Central memory CD8-positive, alpha-beta T cell (primary cell): Measurements from ENCODE around the gene FBXO42.
"Not testable (repeated sequence)": the region's sequence is repeated elsewhere in the genome, so short reads cannot be mapped to it uniquely, and the experiment has no call there.

ENCODE experiments used
- ATAC-seq: fragments of 150-1000 bp; cut with Tn5 transposase; replicated peaks from 2 replicates; pipeline ENCODE4 v1.10.0; 2022; ENCODE audit warnings: mild to moderate bottlenecking, moderate FRiP score, moderate number of reproducible peaks; ENCODE audit not compliant: poor library complexity, severe bottlenecking; ENCODE audit errors: extremely low read depth
- DNase-seq, 2 donors: peaks; one replicate each; pipeline ENCODE4 v3.0.0; 2021; ENCODE audit warnings: low spot score in 2 of 2
- H3K27ac Mint-ChIP-seq: one replicate; pipeline ENCODE4 v1.8.0; 2022; ENCODE audit warnings: low read depth, mild to moderate bottlenecking, moderate library complexity, mixed read lengths
- H3K27me3 Mint-ChIP-seq: one replicate; pipeline ENCODE4 v1.8.0; 2022; ENCODE audit warnings: mixed read lengths
- H3K36me3 Mint-ChIP-seq: one replicate; pipeline ENCODE4 v1.8.0; 2022; ENCODE audit warnings: mild to moderate bottlenecking, moderate library complexity, mixed read lengths; ENCODE audit not compliant: insufficient read depth
- H3K4me1 Mint-ChIP-seq: one replicate; pipeline ENCODE4 v1.8.0; 2022; ENCODE audit warnings: mixed read lengths
- H3K4me3 Mint-ChIP-seq: one replicate; pipeline ENCODE4 v1.8.0; 2022; ENCODE audit warnings: mild to moderate bottlenecking, moderate library complexity, mixed read lengths
- H3K9me3 Mint-ChIP-seq: one replicate; pipeline ENCODE4 v1.8.0; 2022; ENCODE audit warnings: mixed read lengths

FBXO42 gene

GRCh38 chr1:16226129-16226489 lies 126.2 kb downstream of the FBXO42 start:
- Mint-ChIP-seq H3K4me3 (no peak overlapping the region), H3K27me3 (peaks cover 7% of the 10 kb centered on the region), H3K9me3 (no peaks in the 10 kb centered on the region), H3K4me1 (no peaks in the 10 kb centered on the region), H3K36me3 (peaks cover 6% of the 10 kb centered on the region), H3K27ac (no peak overlapping the region)
- no peak for ATAC-seq
- no peak for DNase-seq

- H3K36me3 Mint-ChIP-seq = peaks cover 6% of the 10 kb centered on the region
- H3K27me3 Mint-ChIP-seq = peaks cover 7% of the 10 kb centered on the region
- H3K4me3 Mint-ChIP-seq = no peak overlapping the region
- H3K4me1 Mint-ChIP-seq = no peaks in the 10 kb centered on the region
- no peak for ATAC-seq
- no peak overlapping the region for H3K27ac Mint-ChIP-seq
- no peak for DNase-seq
- no peaks in the 10 kb centered on the region for H3K9me3 Mint-ChIP-seq
Observed at GRCh38 chr1:16224472-16224871, 127.8 kb downstream of the FBXO42 start.

- H3K27me3 Mint-ChIP-seq, H3K4me3 Mint-ChIP-seq, H3K9me3 Mint-ChIP-seq, H3K36me3 Mint-ChIP-seq, H3K27ac Mint-ChIP-seq, ATAC-seq, DNase-seq, H3K4me1 Mint-ChIP-seq: not testable (repeated sequence)
Observed at GRCh38 chr1:16222716-16223115, 129.6 kb downstream of the FBXO42 start.

- H3K27me3 Mint-ChIP-seq = peaks cover 6% of the 10 kb centered on the region
- no peak overlapping the region for H3K4me3 Mint-ChIP-seq
- no peak overlapping the region for H3K27ac Mint-ChIP-seq
- DNase-seq (no peak), ATAC-seq (no peak)
- peaks cover 7% of the 10 kb centered on the region for H3K36me3 Mint-ChIP-seq
- H3K9me3 Mint-ChIP-seq = no peaks in the 10 kb centered on the region
- H3K4me1 Mint-ChIP-seq = peaks cover 1% of the 10 kb centered on the region
Observed at GRCh38 chr1:16221499-16221898, 130.8 kb downstream of the FBXO42 start.

GRCh38 chr1:16219968-16220500 lies 132.2 kb downstream of the FBXO42 start:
- no peak overlapping the region for H3K27ac Mint-ChIP-seq
- no peak overlapping the region for H3K4me3 Mint-ChIP-seq
- H3K9me3 Mint-ChIP-seq = no peaks in the 10 kb centered on the region
- peaks cover 7% of the 10 kb centered on the region for H3K36me3 Mint-ChIP-seq
- no peaks in the 10 kb centered on the region for H3K27me3 Mint-ChIP-seq
- ATAC-seq (no peak), DNase-seq (no peak)
- H3K4me1 Mint-ChIP-seq = peaks cover 8% of the 10 kb centered on the region

GRCh38 chr1:16218674-16219071 lies 133.6 kb downstream of the FBXO42 start:
- H3K27me3 Mint-ChIP-seq = no peaks in the 10 kb centered on the region
- peak overlapping the region; percentile 74 for H3K4me3 Mint-ChIP-seq
- no peak for ATAC-seq
- H3K27ac Mint-ChIP-seq = peak overlapping the region; percentile 50
- H3K9me3 Mint-ChIP-seq = no peaks in the 10 kb centered on the region
- H3K36me3 Mint-ChIP-seq = peaks cover 7% of the 10 kb centered on the region
- H3K4me1 Mint-ChIP-seq = peaks cover 8% of the 10 kb centered on the region
- DNase-seq = no peak

- H3K4me3 Mint-ChIP-seq = peak overlapping the region; percentile 74
- H3K9me3 Mint-ChIP-seq = no peaks in the 10 kb centered on the region
- no peak for DNase-seq
- no peaks in the 10 kb centered on the region for H3K27me3 Mint-ChIP-seq
- peak overlapping the region; percentile 50 for H3K27ac Mint-ChIP-seq
- ATAC-seq = no peak
- H3K36me3 Mint-ChIP-seq = peaks cover 7% of the 10 kb centered on the region
- peaks cover 8% of the 10 kb centered on the region for H3K4me1 Mint-ChIP-seq
Observed at GRCh38 chr1:16218014-16218673, 134.1 kb downstream of the FBXO42 start.

GRCh38 chr1:16217061-16217785 lies 135.1 kb downstream of the FBXO42 start:
- peak; percentile 91 for ATAC-seq
- H3K4me1 Mint-ChIP-seq = peaks cover 8% of the 10 kb centered on the region
- no peaks in the 10 kb centered on the region for H3K27me3 Mint-ChIP-seq
- H3K36me3 Mint-ChIP-seq = peaks cover 7% of the 10 kb centered on the region
- peak; percentile 78 to 81 for DNase-seq
- peak overlapping the region; percentile 74 for H3K4me3 Mint-ChIP-seq
- no peaks in the 10 kb centered on the region for H3K9me3 Mint-ChIP-seq
- peak overlapping the region; percentile 50 for H3K27ac Mint-ChIP-seq

- Mint-ChIP-seq H3K4me1 (peaks cover 8% of the 10 kb centered on the region), H3K27ac (no peak overlapping the region), H3K36me3 (peaks cover 5% of the 10 kb centered on the region), H3K9me3 (no peaks in the 10 kb centered on the region), H3K4me3 (peak overlapping the region; percentile 74), H3K27me3 (no peaks in the 10 kb centered on the region)
- no peak for ATAC-seq
- no peak for DNase-seq
Observed at GRCh38 chr1:16215882-16216753, 136.2 kb downstream of the FBXO42 start.

GRCh38 chr1:16215240-16215639 lies 137.0 kb downstream of the FBXO42 start:
- DNase-seq, H3K27me3 Mint-ChIP-seq, H3K36me3 Mint-ChIP-seq, H3K4me3 Mint-ChIP-seq, ATAC-seq, H3K27ac Mint-ChIP-seq, H3K9me3 Mint-ChIP-seq, H3K4me1 Mint-ChIP-seq: not testable (repeated sequence)

GRCh38 chr1:16213544-16213943 lies 138.7 kb downstream of the FBXO42 start:
- H3K27ac Mint-ChIP-seq, DNase-seq, H3K9me3 Mint-ChIP-seq, H3K4me3 Mint-ChIP-seq, ATAC-seq, H3K36me3 Mint-ChIP-seq, H3K27me3 Mint-ChIP-seq, H3K4me1 Mint-ChIP-seq: not testable (repeated sequence)

GRCh38 chr1:16213013-16213412 lies 139.3 kb downstream of the FBXO42 start:
- Mint-ChIP-seq H3K4me1 (peaks cover 8% of the 10 kb centered on the region), H3K27ac (no peak overlapping the region), H3K36me3 (peaks cover 5% of the 10 kb centered on the region), H3K9me3 (no peaks in the 10 kb centered on the region), H3K27me3 (no peaks in the 10 kb centered on the region), H3K4me3 (no peak overlapping the region)
- ATAC-seq = no peak
- DNase-seq = no peak
